Neural progenitor cell (in vitro differentiated cells): Measurements from ENCODE around the gene RNF183.

Source experiments
- EZH2 ChIP-seq: fragments of 200-600 bp; sonication (generic); IDR thresholded peaks from 2 replicates; pipeline ENCODE4 v1.6.1; 2017; ENCODE audit warnings: antibody characterized with exemption, mild to moderate bottlenecking, moderate library complexity
- EZH2phosphoT487 ChIP-seq: fragments of 200-600 bp; sonication (generic); IDR thresholded peaks from 2 replicates; pipeline ENCODE4 v1.6.1; 2017; ENCODE audit warnings: antibody characterized with exemption
- TF ChIP-seq, protein P1 (sequence below): fragments of 200-600 bp; sonication (generic); IDR thresholded peaks from 2 replicates; pipeline ENCODE4 v1.5.1; 2017; ENCODE audit warnings: antibody characterized with exemption, mild to moderate bottlenecking

DNA sequence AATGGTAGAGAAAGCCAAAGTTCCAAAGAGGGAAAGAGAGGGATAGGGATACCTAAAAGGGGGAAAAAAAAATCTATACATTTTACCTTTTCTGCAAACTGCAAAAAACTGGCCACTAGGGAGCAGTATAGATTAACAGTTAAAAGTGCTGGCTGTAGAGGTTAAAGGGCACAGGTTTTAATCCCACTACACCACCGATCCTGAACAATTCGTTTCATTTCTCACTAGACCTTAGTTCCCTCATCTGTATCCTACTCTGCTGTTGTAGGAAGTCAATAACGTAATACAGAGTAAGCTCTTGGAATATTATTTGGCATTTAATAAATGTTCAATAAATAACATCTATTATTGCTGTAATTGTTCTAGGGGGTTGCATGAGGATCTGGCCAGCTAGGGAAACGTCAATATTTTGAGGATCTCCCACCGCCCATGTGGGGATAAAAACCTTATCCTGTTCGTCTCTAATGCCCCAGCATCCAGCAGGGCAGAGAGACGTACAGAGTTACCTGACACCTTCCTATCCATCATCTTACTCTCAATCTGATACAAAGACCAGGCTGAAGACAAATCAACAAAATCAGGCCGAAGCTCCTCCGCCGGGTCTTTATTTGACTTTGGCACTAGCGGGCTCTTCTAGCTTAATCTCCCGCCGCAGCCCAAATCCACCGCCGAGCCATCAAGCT lies 28.6 kb downstream of the RNF183 start:
- TF ChIP-seq, protein P1, sequence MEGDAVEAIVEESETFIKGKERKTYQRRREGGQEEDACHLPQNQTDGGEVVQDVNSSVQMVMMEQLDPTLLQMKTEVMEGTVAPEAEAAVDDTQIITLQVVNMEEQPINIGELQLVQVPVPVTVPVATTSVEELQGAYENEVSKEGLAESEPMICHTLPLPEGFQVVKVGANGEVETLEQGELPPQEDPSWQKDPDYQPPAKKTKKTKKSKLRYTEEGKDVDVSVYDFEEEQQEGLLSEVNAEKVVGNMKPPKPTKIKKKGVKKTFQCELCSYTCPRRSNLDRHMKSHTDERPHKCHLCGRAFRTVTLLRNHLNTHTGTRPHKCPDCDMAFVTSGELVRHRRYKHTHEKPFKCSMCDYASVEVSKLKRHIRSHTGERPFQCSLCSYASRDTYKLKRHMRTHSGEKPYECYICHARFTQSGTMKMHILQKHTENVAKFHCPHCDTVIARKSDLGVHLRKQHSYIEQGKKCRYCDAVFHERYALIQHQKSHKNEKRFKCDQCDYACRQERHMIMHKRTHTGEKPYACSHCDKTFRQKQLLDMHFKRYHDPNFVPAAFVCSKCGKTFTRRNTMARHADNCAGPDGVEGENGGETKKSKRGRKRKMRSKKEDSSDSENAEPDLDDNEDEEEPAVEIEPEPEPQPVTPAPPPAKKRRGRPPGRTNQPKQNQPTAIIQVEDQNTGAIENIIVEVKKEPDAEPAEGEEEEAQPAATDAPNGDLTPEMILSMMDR, result peak; percentile 84
- TF ChIP-seq EZH2 (no peak), EZH2phosphoT487 (no peak)
